ENCODE data around the gene MOCS2. TPM values are rescaled to one million over a fixed set of nuclear protein-coding genes. Genes with fewer than 3 reads are reported as not detected.

MOCS2 gene
- total and polyA plus RNA-seq, 10 of the 15 experiments (the other 5 are each of a cell fraction or from before 2014, with no cell fraction given), result 11.0 to 27.4 (median 22.5) TPM

- H4K20me1 ChIP-seq (ENCODE audit: control insufficient read depth, insufficient read depth), result no peaks in the 10 kb centered on the region
- TF ChIP-seq SMAD5 (IDR thresholded peaks at IDR 0.05; ENCODE audit: low read depth) (no peak), SREBF1 (IDR thresholded peaks at IDR 0.05; ENCODE audit: low read length) (no peak), ZZZ3 (IDR thresholded peaks at IDR 0.05; ENCODE audit: control insufficient read depth, insufficient read length, low read depth) (no peak), HDGF (IDR thresholded peaks at IDR 0.05) (no peak), JUNB (IDR thresholded peaks at IDR 0.05) (no peak), FOS (IDR thresholded peaks at IDR 0.05; ENCODE audit: borderline replicate concordance, extremely low read depth, insufficient read length) (no peak), ZBTB33 (IDR thresholded peaks at IDR 0.05) (no peak), NR2C2 (IDR thresholded peaks at IDR 0.05; ENCODE audit: borderline replicate concordance, control insufficient read depth, insufficient read length, low read depth) (no peak), E2F8 (IDR thresholded peaks at IDR 0.05; ENCODE audit: low read depth, partially characterized antibody) (no peak), MTA3 (IDR thresholded peaks at IDR 0.05; ENCODE audit: borderline replicate concordance, low read length) (no peak), RAD21 (IDR thresholded peaks at IDR 0.05; ENCODE audit: insufficient read depth, low read depth, low read length) (no peak), TCF3 (IDR thresholded peaks at IDR 0.05; ENCODE audit: borderline replicate concordance, insufficient read depth, low read depth, low read length) (no peak), PML (IDR thresholded peaks at IDR 0.05; ENCODE audit: low read length) (no peak), JUND (IDR thresholded peaks at IDR 0.05; ENCODE audit: low read depth, low read length) (no peak), SMAD1 (IDR thresholded peaks at IDR 0.05; ENCODE audit: low read depth, partially characterized antibody) (no peak), MAX (IDR thresholded peaks at IDR 0.05; ENCODE audit: low read depth, low read length) (no peak)
- H3K4me2 ChIP-seq (ENCODE audit: control insufficient read depth, insufficient read depth), result no peak overlapping the region
- ATAC-seq (no peak), DNase-seq (ENCODE audit: low read depth, low spot score) (no peak), FAIRE-seq (no peak)
- H3K9ac ChIP-seq (ENCODE audit: control insufficient read depth, insufficient read depth, low read length), result no peak overlapping the region
- no peaks in the 10 kb centered on the region; a peak in 1 of 4 replicates for H3K27me3 ChIP-seq (replicated peaks in 1 of 2; ENCODE audit: control insufficient read depth in 2 of 2, insufficient read depth in 2 of 2, low read length in 1 of 2)
- no peak overlapping the region for H3K27ac ChIP-seq (ENCODE audit: control insufficient read depth, insufficient read depth)
- in situ Hi-C loops (cut with MboI), result no loop called here
- CTCF ChIA-PET, result no interaction called here
- H3K9me3 ChIP-seq (replicated peaks; ENCODE audit: control insufficient read depth, insufficient read depth, low read length), result no peaks in the 10 kb centered on the region
- no peak overlapping the region for H2AFZ ChIP-seq (ENCODE audit: control insufficient read depth, low read depth, low read length)
- SMC1A ChIA-PET (ENCODE audit: uncharacterized antibody, unreplicated experiment), result interaction anchor here (1.2 kb wide), 1 partner anchor 10 kb away, joined by 3 read pairs; no protein-coding TSS in a partner anchor
- RAD21 ChIA-PET (ENCODE audit: unreplicated experiment), result no interaction called here
- H3K4me1 ChIP-seq (ENCODE audit: control insufficient read depth, insufficient read depth, low read length), result no peaks in the 10 kb centered on the region
- H3K79me2 ChIP-seq (ENCODE audit: control insufficient read depth, insufficient read depth, low read length), result no peaks in the 10 kb centered on the region
- BruUV-seq (replicated peaks), result no TSS peak
- intact Hi-C loops (cut with micrococcal nuclease; ENCODE audit: unreplicated experiment), result no loop called here
- H3K36me3 ChIP-seq (ENCODE audit: control insufficient read depth in 2 of 2, insufficient read depth in 2 of 2, low read length in 1 of 2), result no peaks in the 10 kb centered on the region
- no peak overlapping the region for H3K4me3 ChIP-seq
- POLR2A ChIA-PET, result no interaction called here
Observed at GRCh38 chr5:53083927-53084326, 25.6 kb downstream of the MOCS2 start.
